Natural killer cell treated with Interleukin-12 subunit alpha and Interleukin-12 subunit beta and Interleukin-15 and Interleukin-18, amount 100 ng/mL, for 72 hours (primary cell): ENCODE results near the gene BAMBI. TPM values are rescaled to one million over a fixed set of nuclear protein-coding genes. Genes with fewer than 3 reads are reported as not detected.

Experiments used
- ATAC-seq, 2 donors: fragments of 150-1000 bp; cut with Tn5 transposase in 1 of 2; sonication (Bioruptor Pico), chemical (Tn5 transposase) in 1 of 2; 2 replicates each; pipeline ENCODE4 v1.10.0; 2021
- DNase-seq: peaks from one replicate; pipeline ENCODE4 v3.0.0; 2022; ENCODE audit warnings: low spot score
- H3K27ac Mint-ChIP-seq, 2 donors: 1 replicate in 1 of 2; 2 replicates in 1 of 2; pipeline ENCODE4 v1.8.0; 2022; ENCODE audit warnings: mixed read lengths in 2 of 2, mild to moderate bottlenecking in 1 of 2, moderate library complexity in 1 of 2
- H3K27me3 Mint-ChIP-seq, 2 donors: 1 replicate in 1 of 2; 2 replicates in 1 of 2; pipeline ENCODE4 v1.8.0; 2022; ENCODE audit warnings: mixed read lengths in 2 of 2
- H3K36me3 Mint-ChIP-seq: one replicate; pipeline ENCODE4 v1.8.0; 2022; ENCODE audit warnings: mixed read lengths
- H3K4me1 Mint-ChIP-seq, 2 donors: 1 replicate in 1 of 2; 2 replicates in 1 of 2; pipeline ENCODE4 v1.8.0; 2022; ENCODE audit warnings: low read depth in 2 of 2, mixed read lengths in 2 of 2, mild to moderate bottlenecking in 1 of 2
- H3K4me3 Mint-ChIP-seq: one replicate; pipeline ENCODE4 v1.8.0; 2022; ENCODE audit warnings: mixed read lengths
- H3K9me3 Mint-ChIP-seq: 2 replicates; pipeline ENCODE4 v1.8.0; 2022; ENCODE audit warnings: mixed read lengths
- total RNA-seq, 2 donors: library from RNA; stranded (reverse); gene quantifications; one replicate each; pipeline ENCODE4 v1.2.3, GENCODE V29; 2022

The BAMBI gene
- total RNA-seq, 2 donors from 2014 or later: 0.14 TPM; not detected in 1

DNA sequence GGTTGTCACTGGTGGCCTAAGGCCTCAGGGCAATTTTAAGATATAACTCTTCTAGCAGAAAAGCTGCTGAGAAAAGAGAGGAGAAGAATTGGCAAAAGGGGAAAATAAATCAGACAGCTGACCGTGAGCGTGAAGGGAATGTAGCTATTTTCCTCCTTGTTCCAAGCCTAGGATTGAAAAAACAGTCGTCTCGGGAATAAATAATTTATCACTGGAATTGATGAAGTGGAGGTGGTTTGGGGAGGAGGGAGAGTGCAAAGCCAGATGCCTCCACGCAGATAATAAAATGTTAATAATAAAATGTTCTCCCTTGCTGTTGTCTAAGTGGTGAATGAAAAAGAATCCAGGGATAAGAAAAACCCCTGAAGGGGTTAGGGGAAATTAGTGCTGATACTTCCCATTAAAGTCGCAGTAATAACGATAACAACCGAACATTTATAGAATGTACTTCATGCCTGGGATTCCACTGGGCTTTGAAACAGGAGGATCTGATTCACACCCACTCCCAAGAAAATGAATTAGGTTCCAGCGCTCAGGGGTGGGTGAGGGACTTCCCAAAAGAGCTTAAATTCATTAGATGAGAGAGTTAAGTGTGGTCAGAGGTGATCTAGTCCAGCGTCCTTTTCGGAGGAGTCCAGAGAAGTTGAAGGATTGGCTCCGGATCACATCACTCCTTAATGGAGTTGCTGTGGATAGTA lies 27.3 kb downstream of the BAMBI start:
- no peak for DNase-seq
- Mint-ChIP-seq H3K9me3 (no peaks in the 10 kb centered on the region), H3K27me3 (peaks cover 3 to 25% of the 10 kb centered on the region in 2 donors), H3K36me3 (no peaks in the 10 kb centered on the region), H3K4me1 (no peaks in the 10 kb centered on the region), H3K4me3 (no peak overlapping the region), H3K27ac (no peak overlapping the region)
- no peak for ATAC-seq

DNA sequence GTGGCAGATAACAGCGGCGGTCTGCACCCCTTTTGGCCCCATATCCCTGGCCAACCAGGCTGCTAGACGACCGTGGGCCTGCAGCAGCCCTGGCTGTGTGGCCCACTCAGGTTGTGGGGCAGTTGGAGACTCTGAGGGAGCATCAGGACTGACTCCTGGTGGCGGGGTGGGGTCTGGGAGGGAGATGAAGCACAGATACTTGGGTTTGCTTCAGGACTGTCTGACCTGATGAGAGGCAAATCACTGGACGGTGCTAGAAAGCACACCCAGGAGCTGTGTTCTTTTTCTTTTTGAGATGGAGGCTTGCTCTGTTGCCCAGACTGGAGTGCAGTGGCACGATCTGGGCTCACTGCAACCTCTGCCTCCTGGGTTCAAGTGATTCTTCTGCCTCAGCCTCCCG lies 28.2 kb downstream of the BAMBI start:
- ATAC-seq: peak; percentile 33 to 62

DNA sequence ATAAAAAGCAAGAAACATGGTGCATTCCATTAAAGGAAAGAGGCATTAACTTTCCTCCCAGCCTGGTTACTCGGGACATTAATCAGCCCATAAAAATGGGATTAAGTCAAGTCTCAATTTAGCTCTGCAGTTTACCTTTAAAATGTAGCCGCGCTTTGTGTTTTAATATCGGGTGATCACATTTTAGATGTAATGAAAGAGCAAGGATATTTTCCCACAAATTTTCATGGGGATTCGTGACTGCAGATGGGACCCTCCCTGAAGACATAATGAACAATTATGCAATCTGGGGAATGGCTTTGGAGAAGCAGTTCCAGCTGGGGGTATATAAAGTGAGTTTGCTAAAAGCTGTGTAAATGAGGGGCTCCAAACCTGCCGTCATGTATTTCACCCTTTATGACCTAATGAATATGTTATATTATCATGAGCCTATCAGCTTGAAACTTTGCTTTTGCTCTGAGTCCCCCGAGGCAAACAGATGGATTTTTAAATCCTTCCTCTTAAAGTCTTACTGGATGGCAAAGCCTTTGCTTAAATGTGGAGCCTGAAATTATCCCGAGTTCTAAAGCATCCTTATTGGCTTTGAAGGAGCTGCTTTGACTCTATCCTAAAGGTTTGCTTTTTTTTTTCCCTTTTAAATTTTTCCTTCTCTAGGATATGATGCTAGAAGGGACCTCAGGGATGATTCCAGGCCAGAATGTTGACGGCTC lies 31.8 kb downstream of the BAMBI start:
- H3K27ac Mint-ChIP-seq: no peak overlapping the region
- DNase-seq (no peak), ATAC-seq (no peak)
- peaks cover 5 to 14% of the 10 kb centered on the region in 2 donors for H3K27me3 Mint-ChIP-seq
- H3K36me3 Mint-ChIP-seq: no peaks in the 10 kb centered on the region
- H3K9me3 Mint-ChIP-seq: no peaks in the 10 kb centered on the region
- H3K4me3 Mint-ChIP-seq: no peak overlapping the region
- no peaks in the 10 kb centered on the region for H3K4me1 Mint-ChIP-seq

More for the DNA sequence above, 28.2 kb downstream of the BAMBI start:
- no peaks in the 10 kb centered on the region for H3K36me3 Mint-ChIP-seq
- no peaks in the 10 kb centered on the region for H3K4me1 Mint-ChIP-seq
- peaks cover 3 to 23% of the 10 kb centered on the region in 2 donors for H3K27me3 Mint-ChIP-seq
- H3K27ac Mint-ChIP-seq: no peak overlapping the region
- no peaks in the 10 kb centered on the region for H3K9me3 Mint-ChIP-seq
- DNase-seq: no peak
- no peak overlapping the region for H3K4me3 Mint-ChIP-seq

DNA sequence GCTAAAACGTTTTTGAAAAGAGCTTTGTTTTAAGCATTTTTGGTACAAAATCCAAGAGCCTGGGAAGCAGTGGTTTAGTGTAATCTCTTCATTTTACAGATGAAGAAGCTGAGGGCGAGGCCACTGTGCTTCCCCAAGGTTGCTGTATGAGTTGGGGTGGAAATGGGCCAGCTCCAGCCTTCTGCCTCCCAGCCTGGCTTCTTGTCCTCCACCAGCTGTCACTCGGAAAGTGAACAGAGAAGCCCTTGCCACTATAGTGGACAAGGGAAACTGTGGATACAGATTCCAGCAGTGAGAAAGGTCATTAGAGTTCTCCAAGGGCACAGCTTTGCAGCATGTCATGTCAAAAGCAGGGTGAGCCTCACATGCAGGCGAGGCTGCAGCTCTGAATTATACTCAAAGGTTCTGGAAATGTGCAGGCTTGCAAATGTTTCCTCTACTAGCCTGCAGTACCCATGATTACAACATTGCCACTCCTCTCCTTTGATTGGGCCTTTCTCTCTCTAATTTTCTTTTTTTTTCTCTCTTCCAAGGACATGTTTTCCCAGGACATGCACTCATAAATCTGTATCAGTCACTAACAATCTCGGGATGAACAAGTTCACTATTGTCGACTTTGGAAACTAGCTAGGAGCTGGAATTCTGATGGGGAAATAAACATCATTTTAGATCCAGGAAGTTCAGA lies 33.0 kb downstream of the BAMBI start:
- no peaks in the 10 kb centered on the region for H3K36me3 Mint-ChIP-seq
- ATAC-seq (no peak), DNase-seq (no peak)
- H3K4me1 Mint-ChIP-seq: no peaks in the 10 kb centered on the region
- H3K27ac Mint-ChIP-seq: no peak overlapping the region
- peaks cover 7 to 9% of the 10 kb centered on the region in 2 donors for H3K27me3 Mint-ChIP-seq
- H3K9me3 Mint-ChIP-seq: no peaks in the 10 kb centered on the region
- H3K4me3 Mint-ChIP-seq: no peak overlapping the region

DNA sequence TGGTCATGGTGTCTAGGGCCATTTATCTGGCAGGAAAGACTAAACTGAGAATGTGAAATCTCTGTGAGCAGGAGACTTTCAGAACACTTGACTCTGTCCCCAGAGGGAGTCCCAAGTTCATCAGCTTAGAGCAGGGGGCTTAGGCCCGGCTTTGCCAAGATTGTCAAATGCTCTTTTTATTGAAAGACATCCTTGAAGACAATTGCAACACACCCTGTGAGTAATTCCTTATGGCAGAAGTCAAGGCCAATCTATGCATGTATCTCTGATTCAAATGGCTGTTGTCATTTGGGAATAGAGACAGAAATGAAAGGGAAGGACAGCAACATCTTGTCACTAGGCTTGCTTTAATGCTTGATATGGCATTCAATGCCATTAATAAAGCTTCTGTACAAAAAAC lies 33.7 kb downstream of the BAMBI start:
- Mint-ChIP-seq H3K9me3 (no peaks in the 10 kb centered on the region), H3K36me3 (no peaks in the 10 kb centered on the region), H3K4me1 (no peaks in the 10 kb centered on the region), H3K4me3 (no peak overlapping the region), H3K27ac (no peak overlapping the region), H3K27me3 (peaks cover 6% of the 10 kb centered on the region in 2 donors)
- no peak for DNase-seq
- no peak for ATAC-seq

DNA sequence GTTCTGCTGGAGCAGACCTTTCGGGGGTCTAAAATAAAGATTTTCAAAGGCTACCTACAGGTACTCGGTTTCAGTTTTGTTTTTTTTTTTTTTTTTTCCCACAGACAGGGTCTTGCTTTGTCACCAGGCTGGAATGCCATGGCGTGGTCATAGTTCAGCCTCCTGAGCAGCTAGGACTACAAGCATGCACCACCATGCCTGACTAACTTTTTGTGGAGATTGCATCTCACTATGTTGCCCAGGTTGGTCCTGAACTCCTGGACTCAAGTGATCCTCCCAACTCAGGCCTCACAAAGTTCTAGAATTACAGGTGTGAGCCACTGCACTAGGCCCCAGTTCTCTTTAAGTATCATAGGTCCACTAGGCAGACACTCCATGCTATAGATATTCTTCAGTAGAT lies 34.5 kb downstream of the BAMBI start:
- H3K4me3 Mint-ChIP-seq: no peak overlapping the region
- no peak overlapping the region for H3K27ac Mint-ChIP-seq
- no peaks in the 10 kb centered on the region for H3K36me3 Mint-ChIP-seq
- DNase-seq (no peak), ATAC-seq (no peak)
- no peaks in the 10 kb centered on the region for H3K9me3 Mint-ChIP-seq
- no peaks in the 10 kb centered on the region for H3K4me1 Mint-ChIP-seq
- peaks cover 6 to 9% of the 10 kb centered on the region in 2 donors for H3K27me3 Mint-ChIP-seq

DNA sequence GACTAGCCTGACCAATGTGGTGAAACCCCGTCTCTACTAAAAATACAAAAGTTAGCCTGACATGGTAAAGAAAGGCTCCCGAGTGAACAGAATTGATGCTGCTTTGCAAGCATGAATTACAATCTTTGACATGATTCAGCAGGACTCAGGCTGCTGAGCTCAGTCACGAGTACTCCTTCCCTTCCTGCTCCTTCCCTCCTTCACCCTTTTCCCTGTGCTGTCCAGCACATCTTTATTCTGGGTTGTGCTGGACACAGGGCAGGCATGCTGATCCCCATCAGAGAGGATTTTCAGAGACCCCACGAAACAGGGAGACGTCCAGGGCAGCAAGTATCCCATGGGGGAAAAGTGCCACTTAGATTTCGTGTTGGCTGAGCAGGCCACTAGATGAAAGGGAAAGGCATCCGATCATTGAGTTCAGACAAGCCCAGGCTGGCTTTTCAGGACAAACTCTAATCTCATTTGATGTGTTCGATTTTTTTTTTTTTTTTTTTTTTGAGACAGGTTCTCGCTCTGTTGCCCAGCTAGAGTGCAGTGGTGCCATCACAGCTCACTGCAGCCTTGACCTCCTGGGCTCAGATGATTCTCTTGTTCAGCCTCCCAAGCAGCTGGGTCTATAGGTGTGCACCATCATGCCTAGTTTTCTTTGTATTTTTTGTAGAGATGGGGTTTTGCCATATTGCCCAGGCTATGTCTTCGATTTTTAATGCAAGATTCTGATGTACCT lies 36.5 kb downstream of the BAMBI start:
- Mint-ChIP-seq H3K9me3 (no peaks in the 10 kb centered on the region), H3K4me3 (no peak overlapping the region), H3K27me3 (peaks cover 6 to 15% of the 10 kb centered on the region in 2 donors), H3K4me1 (no peaks in the 10 kb centered on the region), H3K36me3 (no peaks in the 10 kb centered on the region), H3K27ac (no peak overlapping the region)
- ATAC-seq (no peak), DNase-seq (no peak)

DNA sequence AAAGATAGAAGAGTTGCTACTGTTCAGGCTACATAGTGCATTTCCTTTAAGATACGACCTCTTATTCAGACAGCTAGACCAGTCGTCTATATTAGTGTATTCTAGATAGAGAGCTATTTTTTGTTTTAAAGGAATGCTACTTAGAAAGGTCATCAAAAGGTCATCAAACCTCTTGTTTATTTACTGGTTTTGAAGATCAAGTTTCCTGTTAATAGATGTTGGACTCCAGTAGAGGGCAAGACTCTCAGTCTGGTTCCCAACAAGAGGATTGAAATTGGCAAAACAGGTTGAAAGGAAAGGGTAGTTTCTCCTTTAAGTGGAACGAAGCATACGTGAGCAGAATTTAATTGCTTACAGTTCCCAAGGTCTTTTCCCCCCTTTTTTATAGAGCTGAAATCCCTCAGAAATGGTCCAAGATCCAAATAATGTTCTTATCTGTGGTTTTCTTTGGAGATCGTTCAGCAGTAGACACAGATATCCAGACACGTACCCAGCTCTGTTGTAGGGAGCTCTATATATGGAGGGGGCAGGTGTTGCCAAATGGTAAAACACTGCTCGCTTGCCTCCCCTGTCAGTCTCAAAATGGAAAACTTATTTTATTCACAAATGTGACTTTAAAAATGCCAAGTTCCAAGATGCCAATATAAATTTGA lies 37.2 kb downstream of the BAMBI start:
- DNase-seq: no peak
- H3K4me1 Mint-ChIP-seq: no peaks in the 10 kb centered on the region
- peaks cover 12 to 18% of the 10 kb centered on the region in 2 donors for H3K27me3 Mint-ChIP-seq
- no peaks in the 10 kb centered on the region for H3K36me3 Mint-ChIP-seq
- ATAC-seq: no peak
- H3K27ac Mint-ChIP-seq: no peak overlapping the region
- no peaks in the 10 kb centered on the region for H3K9me3 Mint-ChIP-seq
- no peak overlapping the region for H3K4me3 Mint-ChIP-seq

DNA sequence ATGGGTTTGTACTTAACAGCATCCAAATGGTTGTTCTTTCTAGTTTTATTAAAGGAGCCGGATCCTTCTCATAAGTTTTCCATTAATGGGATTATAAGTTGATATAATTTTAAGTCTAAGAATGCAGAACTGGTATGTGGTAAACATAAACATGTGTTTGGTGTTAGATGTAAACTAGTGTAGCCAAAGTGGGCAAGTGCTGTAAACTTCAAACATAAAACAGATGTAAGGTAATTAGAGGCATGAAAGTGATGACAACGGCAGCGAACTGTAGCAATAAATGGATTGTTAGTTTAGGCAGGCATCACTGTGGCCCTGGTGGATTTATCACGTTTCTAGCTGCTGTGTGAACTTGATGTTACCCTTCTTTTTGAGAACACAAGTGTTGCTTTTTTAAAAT lies 37.9 kb downstream of the BAMBI start:
- Mint-ChIP-seq H3K4me3 (no peak overlapping the region), H3K27ac (no peak overlapping the region), H3K9me3 (no peaks in the 10 kb centered on the region), H3K36me3 (no peaks in the 10 kb centered on the region), H3K27me3 (peaks cover 15 to 18% of the 10 kb centered on the region in 2 donors), H3K4me1 (no peaks in the 10 kb centered on the region)
- no peak for DNase-seq
- no peak for ATAC-seq

DNA sequence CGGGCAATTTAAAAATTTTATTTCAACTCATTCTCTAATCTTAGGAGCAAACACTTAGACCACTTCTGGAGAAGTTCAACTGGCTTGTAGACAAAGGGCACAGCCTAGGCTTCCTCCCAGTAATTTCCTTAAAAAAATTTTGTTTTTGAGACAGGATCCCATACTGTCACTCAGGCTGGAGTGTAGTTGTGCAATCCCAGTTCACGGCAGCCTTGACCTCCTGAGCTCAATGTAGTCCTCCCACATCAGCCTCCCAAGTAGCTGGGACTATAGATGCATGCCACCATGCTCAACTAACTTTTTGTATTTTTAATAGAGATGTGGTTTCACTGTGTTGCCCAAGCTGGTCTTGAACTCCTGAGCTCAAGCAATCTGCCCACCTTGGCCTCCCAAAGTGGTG lies 38.4 kb downstream of the BAMBI start:
- no peak overlapping the region for H3K4me3 Mint-ChIP-seq
- no peaks in the 10 kb centered on the region for H3K9me3 Mint-ChIP-seq
- no peak overlapping the region for H3K27ac Mint-ChIP-seq
- H3K36me3 Mint-ChIP-seq: no peaks in the 10 kb centered on the region
- no peak for ATAC-seq
- DNase-seq: no peak
- no peaks in the 10 kb centered on the region for H3K4me1 Mint-ChIP-seq
- H3K27me3 Mint-ChIP-seq: peaks cover 15 to 18% of the 10 kb centered on the region in 2 donors

DNA sequence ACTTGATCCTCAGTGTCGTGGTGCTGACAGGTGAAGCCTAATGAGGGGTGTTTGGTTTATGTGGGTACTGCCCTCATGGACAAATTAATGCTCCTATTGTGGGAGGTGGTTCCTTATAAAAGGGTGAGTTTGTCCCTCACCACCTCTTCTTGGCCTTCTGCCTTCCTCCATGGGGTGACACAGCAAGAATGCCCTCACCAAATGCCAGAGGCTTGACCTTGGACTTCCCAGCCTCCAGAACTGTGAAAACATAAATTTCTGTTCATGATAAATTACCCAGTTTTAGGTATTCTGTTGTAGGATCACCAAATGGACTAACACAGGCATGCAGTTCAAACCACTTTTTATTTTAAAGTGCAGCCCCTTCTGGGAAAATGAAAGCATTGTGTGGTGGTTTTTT lies 39.4 kb downstream of the BAMBI start:
- Mint-ChIP-seq H3K36me3 (no peaks in the 10 kb centered on the region), H3K4me3 (no peak overlapping the region), H3K27me3 (peaks cover 23 to 24% of the 10 kb centered on the region in 2 donors), H3K27ac (no peak overlapping the region), H3K4me1 (no peaks in the 10 kb centered on the region), H3K9me3 (no peaks in the 10 kb centered on the region)
- ATAC-seq (no peak), DNase-seq (no peak)

DNA sequence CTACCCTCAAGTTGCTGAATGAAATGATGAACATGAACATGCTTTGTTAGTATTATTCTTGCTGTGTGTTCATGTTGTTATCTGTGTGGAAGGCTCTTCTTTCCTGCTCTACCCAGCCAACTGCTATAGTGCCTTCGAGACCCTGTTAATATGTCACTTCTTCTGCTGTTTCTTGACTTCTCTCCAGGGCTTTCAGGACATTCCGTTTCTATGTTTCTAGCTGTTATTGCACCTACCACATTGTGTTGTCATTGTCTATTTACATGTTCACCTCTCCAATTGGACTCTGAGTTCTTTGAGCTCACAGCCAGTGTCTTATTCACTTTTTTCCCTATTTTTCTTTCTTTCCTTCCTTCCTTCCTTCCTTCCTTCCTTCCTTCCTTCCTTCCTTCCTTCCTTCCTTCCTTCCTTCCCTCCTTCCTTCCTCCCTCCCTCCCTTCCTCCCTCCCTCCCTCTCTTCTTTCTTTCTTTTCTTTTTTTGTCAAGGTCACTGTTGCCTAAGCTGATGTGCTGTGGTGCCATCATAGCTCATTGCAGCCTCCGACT lies 40.4 kb downstream of the BAMBI start:
- Mint-ChIP-seq H3K27me3 (peaks cover 24 to 26% of the 10 kb centered on the region in 2 donors), H3K36me3 (no peaks in the 10 kb centered on the region), H3K4me1 (no peaks in the 10 kb centered on the region), H3K9me3 (no peaks in the 10 kb centered on the region), H3K4me3 (no peak overlapping the region), H3K27ac (no peak overlapping the region)
- no peak for ATAC-seq
- no peak for DNase-seq

DNA sequence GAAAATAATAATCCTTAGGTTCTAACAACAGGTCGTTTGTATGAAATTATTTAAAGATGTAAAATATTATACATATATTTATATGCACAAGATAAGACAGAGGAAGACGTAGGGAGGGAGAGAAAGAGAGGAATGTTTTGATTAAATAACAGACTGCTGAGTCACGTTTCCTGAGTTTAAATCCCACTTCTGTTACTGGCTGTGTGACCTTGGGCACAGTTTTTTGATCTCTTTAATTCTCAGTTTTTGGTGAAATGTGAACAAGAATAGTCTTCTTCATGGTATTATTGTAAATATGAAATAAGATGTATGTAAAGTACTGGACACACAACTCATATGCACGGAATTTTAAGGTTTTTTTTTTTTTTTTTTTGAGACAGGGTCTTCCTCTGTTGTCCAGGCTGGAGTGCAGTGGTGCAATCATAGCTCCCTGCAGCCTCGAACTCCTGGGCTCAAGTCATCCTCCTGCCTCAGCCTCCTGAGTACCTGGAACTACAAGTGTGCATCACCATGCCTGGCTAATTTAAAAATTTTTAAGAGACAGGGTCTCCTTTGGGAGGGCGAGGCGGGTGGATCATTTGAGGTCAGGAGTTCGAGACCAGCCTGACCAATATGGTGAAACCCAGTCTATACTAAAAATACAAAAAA lies 42.6 kb downstream of the BAMBI start:
- ATAC-seq: no peak
- Mint-ChIP-seq H3K27ac (no peak overlapping the region), H3K9me3 (no peaks in the 10 kb centered on the region), H3K4me3 (no peak overlapping the region), H3K27me3 (peaks cover 31 to 33% of the 10 kb centered on the region in 2 donors), H3K4me1 (no peaks in the 10 kb centered on the region), H3K36me3 (no peaks in the 10 kb centered on the region)
- no peak for DNase-seq
